GM12892 (cell line): Measurements from ENCODE around the gene ZNF138.

Experiments used
- POLR2A ChIP-seq: IDR thresholded peaks from 2 replicates; pipeline ENCODE4 v1.6.1; 2011; ENCODE audit warnings: low read depth, low read length, control low read depth
- POLR2AphosphoS5 ChIP-seq: IDR thresholded peaks from 2 replicates; pipeline ENCODE4 v1.6.1; 2011; ENCODE audit warnings: low read depth, low read length, control low read depth
- TAF1 ChIP-seq: IDR thresholded peaks from 2 replicates; pipeline ENCODE4 v1.6.1; 2011; ENCODE audit warnings: low read depth, mild to moderate bottlenecking, control low read depth, low read length, borderline replicate concordance

DNA sequence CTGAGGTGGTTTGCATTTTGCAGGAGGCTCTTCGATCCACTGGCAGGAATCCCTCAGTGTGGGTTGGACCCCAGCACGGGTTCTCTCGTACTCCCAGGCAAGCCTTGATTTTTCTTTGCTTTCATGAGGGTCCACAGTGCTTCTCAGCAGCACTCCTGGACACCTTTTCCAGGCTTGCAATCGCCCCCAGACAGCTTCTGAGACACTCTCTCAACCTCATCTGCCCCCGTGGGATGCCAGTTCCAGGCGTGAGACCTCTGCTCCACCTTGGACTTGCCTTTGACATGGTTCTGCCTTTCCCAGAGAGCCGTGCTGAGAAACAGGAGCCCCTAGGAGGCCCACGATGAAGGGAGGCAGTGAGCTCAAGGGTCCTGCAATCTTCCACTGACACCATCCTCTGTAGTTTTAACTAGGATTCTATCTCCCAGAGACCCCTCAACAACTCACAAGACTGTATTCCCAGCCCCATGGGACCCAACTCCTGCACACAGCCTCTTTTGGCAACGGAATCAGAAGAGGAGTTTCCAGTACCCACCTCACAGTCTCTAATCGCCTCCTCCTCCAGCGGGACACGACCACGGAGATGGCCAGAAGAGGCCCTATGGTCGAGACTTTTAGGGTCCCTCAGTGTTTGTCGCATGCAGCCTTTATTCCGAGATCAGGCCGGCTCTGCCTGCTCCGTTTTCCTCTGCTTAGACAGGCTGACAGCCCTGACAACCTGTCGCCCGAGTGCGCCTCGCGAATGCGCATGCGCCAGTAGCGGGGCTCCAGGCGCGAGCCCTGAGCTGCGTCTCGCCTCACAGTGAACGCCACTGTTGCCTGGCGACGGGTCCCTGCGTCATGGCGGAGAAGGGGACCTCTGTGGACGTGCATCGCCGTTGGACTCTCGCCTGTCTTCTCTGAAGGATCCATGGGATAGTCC lies 82.8 kb downstream of the ZNF138 start:
- no peak for TF ChIP-seq POLR2A
- TF ChIP-seq POLR2AphosphoS5 = no peak
- no peak for TF ChIP-seq TAF1
